Neural progenitor cell (in vitro differentiated cells): ENCODE measurements around the gene EIF1.

Source experiments
- CTCF ChIP-seq: fragments of 200-600 bp; sonication (generic); IDR thresholded peaks from 2 replicates; pipeline ENCODE4 v1.5.1; 2017; ENCODE audit warnings: antibody characterized with exemption, mild to moderate bottlenecking
- EZH2phosphoT487 ChIP-seq: fragments of 200-600 bp; sonication (generic); IDR thresholded peaks from 2 replicates; pipeline ENCODE4 v1.6.1; 2017; ENCODE audit warnings: antibody characterized with exemption

GRCh38 chr17:41697122-41697962 lies 8.7 kb downstream of the EIF1 start:
- TF ChIP-seq CTCF (no peak), EZH2phosphoT487 (no peak)
